HEK293 (cell line): Measurements from ENCODE around the gene SEMA7A.

Experiments used
- CTCF ChIA-PET: fragments of 350-600 bp; formaldehyde crosslinking; extraction: SDS; loops from one replicate; lab custom pipeline; 2021; ENCODE audit warnings: antibody characterized with exemption; lab: Yijun Ruan, JAX
- POLR2A ChIA-PET: fragments of 300-600 bp; formaldehyde crosslinking; extraction: SDS; loops from one replicate; lab custom pipeline; 2020; ENCODE audit warnings: antibody characterized with exemption, inconsistent platforms; lab: Yijun Ruan, JAX
- H3K27ac ChIP-seq: fragments of 200-500 bp; sonication (Bioruptor generic); 2 replicates; pipeline ENCODE4 v1.5.1; 2014; ENCODE audit warnings: low read depth, low read length, control low read depth, inconsistent platforms; ENCODE audit errors: extremely low read depth
- H3K36me3 ChIP-seq, 2 experiments: fragments of 200-500 bp in 1 of 2; sonication (Bioruptor generic) in 1 of 2; 1 replicate in 1 of 2; 2 replicates in 1 of 2; pipeline ENCODE4 v1.5.1; 2014 to 2017; ENCODE audit warnings: inconsistent platforms in 2 of 2, low read length in 2 of 2; ENCODE audit not compliant: control insufficient read depth in 2 of 2, insufficient read depth in 1 of 2
- H3K4me1 ChIP-seq: fragments of 200-500 bp; sonication (Bioruptor generic); 2 replicates; pipeline ENCODE4 v1.5.1; 2014; ENCODE audit warnings: mild to moderate bottlenecking, low read length, inconsistent platforms; ENCODE audit not compliant: control insufficient read depth, insufficient read depth
- H3K4me3 ChIP-seq: 2 replicates; pipeline ENCODE4 v1.5.1; 2011; ENCODE audit warnings: low read depth, mild to moderate bottlenecking, control low read depth, low read length, moderate library complexity
- H3K9me3 ChIP-seq: fragments of 200-500 bp; sonication (Bioruptor generic); 2 replicates; pipeline ENCODE4 v1.5.1; 2014; ENCODE audit warnings: low read depth, low read length, inconsistent platforms; ENCODE audit not compliant: control insufficient read depth, insufficient read depth
- CTCF ChIP-seq: fragments of 450-650 bp; formaldehyde crosslinking; IDR thresholded peaks from 2 replicates; pipeline ENCODE4 v1.5.1; 2016; ENCODE audit warnings: missing biosample characterization, missing genetic modification characterization
- EGR2 ChIP-seq: fragments of 450-650 bp; formaldehyde crosslinking; IDR thresholded peaks from 2 replicates; pipeline ENCODE4 v1.5.1; 2016; ENCODE audit warnings: low read depth, missing biosample characterization, missing genetic modification characterization
- GLI4 ChIP-seq: fragments of 450-650 bp; formaldehyde crosslinking; IDR thresholded peaks from 2 replicates; pipeline ENCODE4 v1.5.1; 2016; ENCODE audit warnings: missing biosample characterization, missing genetic modification characterization
- GLIS1 ChIP-seq: fragments of 450-650 bp; formaldehyde crosslinking; IDR thresholded peaks from 2 replicates; pipeline ENCODE4 v1.5.1; 2016; ENCODE audit warnings: missing biosample characterization, missing genetic modification characterization
- IKZF3 ChIP-seq: fragments of 450-650 bp; IDR thresholded peaks from 2 replicates; pipeline ENCODE4 v1.5.0; 2018; ENCODE audit warnings: missing biosample characterization, mild to moderate bottlenecking, missing genetic modification characterization, moderate library complexity
- KLF17 ChIP-seq: fragments of 450-650 bp; formaldehyde crosslinking; IDR thresholded peaks from 2 replicates; pipeline ENCODE4 v1.5.1; 2016; ENCODE audit warnings: missing biosample characterization, missing genetic modification characterization
- KLF8 ChIP-seq: fragments of 450-650 bp; formaldehyde crosslinking; IDR thresholded peaks from 2 replicates; pipeline ENCODE4 v1.5.1; 2016; ENCODE audit warnings: missing biosample characterization, missing genetic modification characterization
- PATZ1 ChIP-seq: fragments of 450-650 bp; formaldehyde crosslinking; IDR thresholded peaks from 2 replicates; pipeline ENCODE4 v1.5.1; 2016; ENCODE audit warnings: missing biosample characterization, missing genetic modification characterization
- PRDM6 ChIP-seq: fragments of 450-650 bp; formaldehyde crosslinking; IDR thresholded peaks from 2 replicates; pipeline ENCODE4 v1.5.1; 2017; ENCODE audit warnings: missing biosample characterization, missing genetic modification characterization
- ZBTB17 ChIP-seq: fragments of 450-650 bp; formaldehyde crosslinking; IDR thresholded peaks from 2 replicates; pipeline ENCODE4 v1.5.1; 2016; ENCODE audit warnings: missing biosample characterization, missing genetic modification characterization
- ZBTB20 ChIP-seq: fragments of 450-650 bp; formaldehyde crosslinking; IDR thresholded peaks from 2 replicates; pipeline ENCODE4 v1.5.1; 2016; ENCODE audit warnings: missing biosample characterization, missing genetic modification characterization
- ZBTB8A ChIP-seq: fragments of 450-650 bp; formaldehyde crosslinking; IDR thresholded peaks from 2 replicates; pipeline ENCODE4 v1.5.1; 2016; ENCODE audit warnings: missing biosample characterization, missing genetic modification characterization
- ZFHX2 ChIP-seq: fragments of 450-650 bp; formaldehyde crosslinking; conservative IDR thresholded peaks from 2 replicates; pipeline ENCODE4 v1.5.1; 2016; ENCODE audit warnings: missing biosample characterization, missing genetic modification characterization
- ZNF10 ChIP-seq: fragments of 450-650 bp; formaldehyde crosslinking; IDR thresholded peaks from 2 replicates; pipeline ENCODE4 v1.5.1; 2017; ENCODE audit warnings: missing biosample characterization, missing genetic modification characterization
- ZNF133 ChIP-seq: fragments of 450-650 bp; formaldehyde crosslinking; IDR thresholded peaks from 2 replicates; pipeline ENCODE4 v1.5.1; 2016; ENCODE audit warnings: missing biosample characterization, missing genetic modification characterization
- ZNF19 ChIP-seq: fragments of 450-650 bp; formaldehyde crosslinking; IDR thresholded peaks from 2 replicates; pipeline ENCODE4; 2016; ENCODE audit warnings: missing biosample characterization, missing genetic modification characterization, low read depth
- ZNF2 ChIP-seq: fragments of 450-650 bp; formaldehyde crosslinking; IDR thresholded peaks from 2 replicates; pipeline ENCODE4 v1.5.1; 2016; ENCODE audit warnings: missing biosample characterization, missing genetic modification characterization
- ZNF335 ChIP-seq: fragments of 450-650 bp; formaldehyde crosslinking; conservative IDR thresholded peaks from 2 replicates; pipeline ENCODE4 v1.5.1; 2016; ENCODE audit warnings: missing biosample characterization, missing genetic modification characterization
- ZNF341 ChIP-seq: fragments of 450-650 bp; formaldehyde crosslinking; IDR thresholded peaks from 2 replicates; pipeline ENCODE4; 2016; ENCODE audit warnings: low read depth, missing biosample characterization, missing genetic modification characterization
- ZNF394 ChIP-seq: fragments of 450-650 bp; formaldehyde crosslinking; IDR thresholded peaks from 2 replicates; pipeline ENCODE4 v1.5.1; 2016; ENCODE audit warnings: missing biosample characterization, missing genetic modification characterization, mild to moderate bottlenecking, moderate library complexity, borderline replicate concordance
- ZNF398 ChIP-seq: fragments of 450-650 bp; formaldehyde crosslinking; IDR thresholded peaks from 2 replicates; pipeline ENCODE4 v1.5.1; 2017; ENCODE audit warnings: missing biosample characterization, missing genetic modification characterization
- ZNF600 ChIP-seq: fragments of 450-650 bp; formaldehyde crosslinking; IDR thresholded peaks from 2 replicates; pipeline ENCODE4 v1.5.1; 2016; ENCODE audit warnings: missing biosample characterization, missing genetic modification characterization
- ZNF629 ChIP-seq: fragments of 450-650 bp; formaldehyde crosslinking; IDR thresholded peaks from 2 replicates; pipeline ENCODE4 v1.5.1; 2017; ENCODE audit warnings: missing biosample characterization, missing genetic modification characterization
- ZNF639 ChIP-seq: fragments of 450-650 bp; formaldehyde crosslinking; IDR thresholded peaks from 2 replicates; pipeline ENCODE4 v1.5.1; 2016; ENCODE audit warnings: missing biosample characterization, missing genetic modification characterization
- ZNF654 ChIP-seq: fragments of 450-650 bp; formaldehyde crosslinking; IDR thresholded peaks from 2 replicates; pipeline ENCODE4 v1.5.1; 2016; ENCODE audit warnings: low read depth, missing biosample characterization, missing genetic modification characterization
- ZNF658 ChIP-seq: fragments of 450-650 bp; formaldehyde crosslinking; IDR thresholded peaks from 2 replicates; pipeline ENCODE4; 2016; ENCODE audit warnings: missing biosample characterization, missing genetic modification characterization
- ZSCAN30 ChIP-seq: fragments of 450-650 bp; IDR thresholded peaks from 2 replicates; pipeline ENCODE4 v1.5.1; 2018; ENCODE audit warnings: missing biosample characterization, mild to moderate bottlenecking, missing genetic modification characterization, moderate library complexity

The SEMA7A gene

GRCh38 chr15:74382004-74382816, 51.5 kb downstream of the SEMA7A start:
- Histone ChIP-seq H3K4me1 (no peaks in the 10 kb centered on the region), H3K4me3 (no peak overlapping the region), H3K27ac (no peak overlapping the region), H3K36me3 (no peaks in the 10 kb centered on the region), H3K9me3 (no peaks in the 10 kb centered on the region)
- CTCF ChIA-PET = interaction anchor here (0.5 to 25.1 kb wide), 51 partner anchors 8 to 1992 kb away, joined by 3 to 768 read pairs (median 4); partner anchors contain the start of genes ARID3B, SEMA7A and UBL7
- POLR2A ChIA-PET = interaction anchor here (0.7 to 1.3 kb wide), 3 partner anchors 52 to 233 kb away, joined by 3 to 4 read pairs (median 4); partner anchors contain the start of genes CLK3 and SEMA7A
- TF ChIP-seq CTCF (tag by site-specific recombination) (peak; percentile 95), KLF8 (tag by site-specific recombination) (peak; percentile 36; the same call in 1 of the 2 replicates), ZFHX2 (peak; percentile 85), ZBTB17 (tag by site-specific recombination) (0 out of 2 replicates have a peak, but pooled peaks have one; percentile 40), ZNF19 (tag by site-specific recombination) (no peak), PRDM6 (no peak), ZNF2 (tag by site-specific recombination) (peak; percentile 73), ZBTB20 (tag by site-specific recombination) (peak; percentile 97), IKZF3 (tag by site-specific recombination) (peak; percentile 86), ZNF654 (peak; percentile 95), ZNF398 (tag by site-specific recombination) (0 out of 2 replicates have a peak, but pooled peaks have one; percentile 15), ZNF629 (peak; percentile 38; the same call in 1 of the 2 replicates), ZNF133 (tag by site-specific recombination) (no peak), ZBTB8A (tag by site-specific recombination) (peak; percentile 37; the same call in 1 of the 2 replicates), EGR2 (tag by site-specific recombination) (peak; percentile 75), ZNF10 (tag by site-specific recombination) (peak; percentile 49; the same call in 1 of the 2 replicates), ZNF394 (tag by site-specific recombination) (no peak), ZNF341 (peak; percentile 56), ZNF600 (tag by site-specific recombination) (peak; percentile 65), ZSCAN30 (tag by site-specific recombination) (peak; percentile 84), GLIS1 (tag by site-specific recombination) (peak; percentile 40; the same call in 1 of the 2 replicates), GLI4 (tag by site-specific recombination) (no peak), KLF17 (tag by site-specific recombination) (peak; percentile 63), ZNF658 (tag by site-specific recombination) (no peak), ZNF639 (tag by site-specific recombination) (0 out of 2 replicates have a peak, but pooled peaks have one; percentile 20), ZNF335 (tag by site-specific recombination) (peak; percentile 65), PATZ1 (tag by site-specific recombination) (peak; percentile 40)
